PC-3 (cell line): ENCODE results near the gene GMDS. TPM values are rescaled to one million over a fixed set of nuclear protein-coding genes. Genes with fewer than 3 reads are reported as not detected.
"Not testable (repeated sequence)": the region's sequence is repeated elsewhere in the genome, so short reads cannot be mapped to it uniquely, and the experiment has no call there.

Source experiments
- ATAC-seq: fragments of 200-7000 bp; cut with Tn5 transposase; 2 replicates; pipeline ENCODE4 v1.9.1; 2020; ENCODE audit warnings: mild to moderate bottlenecking, moderate library complexity
- BruUV-seq: library from RNA; stranded (reverse); fragments of 400-500 nt; replicated peaks from 2 replicates; lab custom pipeline; 2021; lab: Mats Ljungman, UMichigan
- CTCF ChIA-PET: fragments of 300-600 bp; sonication (Branson Sonifier 250); formaldehyde crosslinking; loops from one replicate; lab custom pipeline; 2022; ENCODE audit warnings: antibody characterized with exemption; lab: Charles Lee
- POLR2A ChIA-PET: fragments of 300-600 bp; sonication (Branson Sonifier 250); formaldehyde crosslinking; loops from one replicate; lab custom pipeline; 2022; ENCODE audit warnings: antibody characterized with exemption; ENCODE audit not compliant: unreplicated experiment; lab: Charles Lee
- DNase-seq: peaks from one replicate; pipeline ENCODE4 v3.0.0-alpha.2; 2015
- H2AFZ ChIP-seq: fragments of 300-600 bp; sonication (generic); 2 replicates; pipeline ENCODE4 v1.6.0; 2016; ENCODE audit warnings: antibody characterized with exemption, low read length
- H3F3A ChIP-seq: fragments of 300-600 bp; sonication (generic); one replicate; pipeline ENCODE4 v1.6.0; 2017; ENCODE audit warnings: antibody characterized with exemption, low read length, control low read depth, mild to moderate bottlenecking; ENCODE audit not compliant: unreplicated experiment
- H3K27ac ChIP-seq: fragments of 300-600 bp; sonication (generic); 2 replicates; pipeline ENCODE4 v1.5.1; 2016; ENCODE audit warnings: mild to moderate bottlenecking, low read length
- H3K27me3 ChIP-seq: fragments of 300-600 bp; sonication (generic); 2 replicates; pipeline ENCODE4 v1.6.1; 2016; ENCODE audit warnings: low read length, mixed read lengths
- H3K36me3 ChIP-seq: fragments of 300-600 bp; sonication (generic); 2 replicates; pipeline ENCODE4 v1.6.1; 2016; ENCODE audit warnings: low read depth, mixed run types, low read length, mixed read lengths
- H3K4me1 ChIP-seq: fragments of 300-600 bp; sonication (generic); 2 replicates; pipeline ENCODE4 v1.5.1; 2016; ENCODE audit warnings: low read length; ENCODE audit not compliant: insufficient read depth
- H3K4me2 ChIP-seq: fragments of 300-600 bp; sonication (generic); 2 replicates; pipeline ENCODE4 v1.6.0; 2016; ENCODE audit warnings: low read length
- H3K4me3 ChIP-seq: fragments of 300-600 bp; sonication (generic); 2 replicates; pipeline ENCODE4 v1.5.1; 2016; ENCODE audit warnings: mild to moderate bottlenecking, low read length, mixed read lengths
- H3K79me2 ChIP-seq: fragments of 300-600 bp; sonication (generic); 2 replicates; pipeline ENCODE4 v1.6.1; 2017; ENCODE audit warnings: low read length, mixed read lengths
- H3K9ac ChIP-seq: fragments of 300-600 bp; sonication (generic); 2 replicates; pipeline ENCODE4 v1.6.0; 2016; ENCODE audit warnings: mild to moderate bottlenecking, low read length
- H3K9me2 ChIP-seq: fragments of 300-600 bp; sonication (generic); replicated peaks from 2 replicates; pipeline ENCODE4 v1.6.1; 2016; ENCODE audit warnings: mixed run types, low read length, mixed read lengths
- H3K9me3 ChIP-seq: fragments of 300-600 bp; sonication (generic); 2 replicates; pipeline ENCODE4 v1.6.1; 2016; ENCODE audit warnings: low read length, mixed read lengths
- H4K20me1 ChIP-seq: fragments of 300-600 bp; sonication (generic); 2 replicates; pipeline ENCODE4 v1.6.1; 2016; ENCODE audit warnings: low read length, mixed read lengths
- CTCF ChIP-seq: fragments of 300-600 bp; sonication (generic); conservative IDR thresholded peaks from 2 replicates; pipeline ENCODE4 v1.5.1; 2017; ENCODE audit warnings: antibody characterized with exemption, low read depth, mild to moderate bottlenecking, low read length
- EZH2 ChIP-seq: fragments of 300-600 bp; sonication (generic); IDR thresholded peaks from one replicate; pipeline ENCODE4 v1.6.1; 2017; ENCODE audit warnings: antibody characterized with exemption, mild to moderate bottlenecking, low read length; ENCODE audit not compliant: unreplicated experiment
- EZH2phosphoT487 ChIP-seq: fragments of 300-600 bp; sonication (generic); IDR thresholded peaks from 2 replicates; pipeline ENCODE4 v1.6.1; 2018; ENCODE audit warnings: mild to moderate bottlenecking, antibody characterized with exemption, low read length, borderline replicate concordance
- intact Hi-C: fragments of 100-400 bp; cut with micrococcal nuclease; formaldehyde crosslinking; loops from 2 replicates; pipeline ENCODE4 v1.9.0; 2023
- total RNA-seq: library from RNA; depleted of rRNA; stranded (reverse); fragments of >200 nt; gene quantifications from 2 replicates; pipeline ENCODE4 v1.2.3, GENCODE V29; 2014

Gene GMDS
- total RNA-seq, 1 experiment from 2014 or later = 18.3 TPM

- H3K4me1 ChIP-seq = 0 out of 2 replicates have a peak, but pooled peaks cover 5% of the 10 kb centered on the region
- no peaks in the 10 kb centered on the region for H3K9me2 ChIP-seq
- no peaks in the 10 kb centered on the region for H3K79me2 ChIP-seq
- ATAC-seq (no peak), DNase-seq (no peak)
- intact Hi-C loops = no loop called here
- H3K36me3 ChIP-seq = no peaks in the 10 kb centered on the region
- ChIA-PET CTCF (no interaction called here), POLR2A (no interaction called here)
- H3K4me2 ChIP-seq = no peak overlapping the region
- H3K9me3 ChIP-seq = no peaks in the 10 kb centered on the region
- no peak overlapping the region for H3K27ac ChIP-seq
- H3F3A ChIP-seq = no peaks in the 10 kb centered on the region
- H3K27me3 ChIP-seq = no peaks in the 10 kb centered on the region
- H3K4me3 ChIP-seq = no peak overlapping the region
- no peaks in the 10 kb centered on the region for H4K20me1 ChIP-seq
- H2AFZ ChIP-seq = no peak overlapping the region
- BruUV-seq = no TSS peak
- H3K9ac ChIP-seq = no peak overlapping the region
- TF ChIP-seq EZH2phosphoT487 (no peak), EZH2 (no peak), CTCF (no peak)
Observed at GRCh38 chr6:1756472-1757129, 488.8 kb downstream of the GMDS start.

DNA sequence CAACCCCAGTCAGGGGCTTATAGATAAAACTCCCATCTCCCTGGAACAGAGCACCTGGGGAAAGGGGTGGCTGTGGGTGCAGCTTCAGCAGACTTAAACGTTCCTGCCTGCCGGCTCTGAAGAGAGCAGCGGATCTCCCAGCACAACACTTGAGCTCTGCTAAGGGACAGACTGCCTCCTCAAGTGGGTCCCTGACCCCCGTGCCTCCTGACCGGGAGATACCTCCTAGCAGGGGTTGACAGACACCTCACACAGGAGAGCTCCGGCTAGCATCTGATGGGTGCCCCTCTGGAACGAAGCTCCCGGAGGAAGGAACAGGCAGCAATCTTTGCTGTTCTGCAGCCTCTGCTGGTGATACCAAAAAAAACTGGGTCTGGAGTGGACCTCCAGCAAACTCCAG is 494.3 kb downstream of the GMDS start:
- H3F3A ChIP-seq, H3K4me2 ChIP-seq, H3K9me3 ChIP-seq, CTCF ChIA-PET, H3K27ac ChIP-seq, BruUV-seq, POLR2A ChIA-PET, H3K27me3 ChIP-seq, DNase-seq, H3K4me1 ChIP-seq, H3K9ac ChIP-seq, H3K4me3 ChIP-seq, H2AFZ ChIP-seq, H3K36me3 ChIP-seq, intact Hi-C loops, H4K20me1 ChIP-seq, H3K9me2 ChIP-seq, H3K79me2 ChIP-seq, ATAC-seq: not testable (repeated sequence)

DNA sequence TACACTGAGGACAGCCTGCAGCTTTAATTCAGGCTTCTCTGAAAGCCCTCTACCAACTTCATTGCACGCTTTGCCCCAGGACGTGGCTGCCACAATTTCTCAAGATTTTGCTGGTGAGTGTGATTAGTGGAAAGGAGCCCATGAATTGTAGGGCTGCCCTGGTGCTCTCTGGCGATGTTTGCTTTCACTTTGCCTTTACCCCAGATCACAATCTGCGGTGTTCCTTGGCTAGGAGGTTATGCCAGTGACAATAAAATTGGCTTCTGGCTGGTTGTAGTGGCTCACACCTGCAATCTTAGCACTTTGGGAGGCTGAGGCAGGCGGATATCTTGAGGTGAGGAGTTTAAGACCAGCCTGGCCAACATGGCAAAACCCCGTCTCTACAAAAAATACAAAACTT is 496.4 kb downstream of the GMDS start:
- no peak overlapping the region for H3K4me2 ChIP-seq
- H2AFZ ChIP-seq = no peak overlapping the region
- POLR2A ChIA-PET = no interaction called here
- H3K9me3 ChIP-seq = no peaks in the 10 kb centered on the region
- H3K79me2 ChIP-seq = no peaks in the 10 kb centered on the region
- BruUV-seq = no TSS peak
- no peaks in the 10 kb centered on the region for H3F3A ChIP-seq
- no peaks in the 10 kb centered on the region for H3K9me2 ChIP-seq
- no peaks in the 10 kb centered on the region for H3K4me1 ChIP-seq
- ATAC-seq (no peak), DNase-seq (no peak)
- H3K27me3 ChIP-seq = no peaks in the 10 kb centered on the region
- no peaks in the 10 kb centered on the region for H3K36me3 ChIP-seq
- H4K20me1 ChIP-seq = no peaks in the 10 kb centered on the region
- TF ChIP-seq EZH2 (no peak), CTCF (no peak), EZH2phosphoT487 (no peak)
- H3K4me3 ChIP-seq = no peak overlapping the region
- no peak overlapping the region for H3K9ac ChIP-seq
- H3K27ac ChIP-seq = no peak overlapping the region
- intact Hi-C loops = no loop called here
- CTCF ChIA-PET = interaction anchor here (0.6 kb wide), 1 partner anchor 275 kb away, joined by 5 read pairs; no protein-coding TSS in a partner anchor
